ENCODE results near the gene GLMN.

GRCh38 chr1:92333668-92334067 is 34.9 kb upstream of the GLMN start:
- TF ChIP-seq POLR2AphosphoS5 (IDR thresholded peaks at IDR 0.05; ENCODE audit: low read depth, low read length) = no peak
- no peak for TF ChIP-seq CTCF (IDR thresholded peaks at IDR 0.05)
- TF ChIP-seq RAD21 (IDR thresholded peaks at IDR 0.05; ENCODE audit: low read length) = no peak
- no peak for TF ChIP-seq CHD2 (IDR thresholded peaks at IDR 0.05; ENCODE audit: low read length, partially characterized antibody)
- TF ChIP-seq TEAD4 (IDR thresholded peaks at IDR 0.05; ENCODE audit: borderline replicate concordance, insufficient read depth) = no peak
- no peak for TF ChIP-seq EZH2phosphoT487 (IDR thresholded peaks at IDR 0.05; ENCODE audit: borderline replicate concordance, low read depth)
- TF ChIP-seq MAX (IDR thresholded peaks at IDR 0.05; ENCODE audit: low read depth) = no peak
- TF ChIP-seq USF2 (IDR thresholded peaks at IDR 0.05; ENCODE audit: borderline replicate concordance, low read depth, low read length) = no peak

Measured in SK-N-SH (cell line).